ENCODE results near the gene TLR9.

The TLR9 gene

DNA sequence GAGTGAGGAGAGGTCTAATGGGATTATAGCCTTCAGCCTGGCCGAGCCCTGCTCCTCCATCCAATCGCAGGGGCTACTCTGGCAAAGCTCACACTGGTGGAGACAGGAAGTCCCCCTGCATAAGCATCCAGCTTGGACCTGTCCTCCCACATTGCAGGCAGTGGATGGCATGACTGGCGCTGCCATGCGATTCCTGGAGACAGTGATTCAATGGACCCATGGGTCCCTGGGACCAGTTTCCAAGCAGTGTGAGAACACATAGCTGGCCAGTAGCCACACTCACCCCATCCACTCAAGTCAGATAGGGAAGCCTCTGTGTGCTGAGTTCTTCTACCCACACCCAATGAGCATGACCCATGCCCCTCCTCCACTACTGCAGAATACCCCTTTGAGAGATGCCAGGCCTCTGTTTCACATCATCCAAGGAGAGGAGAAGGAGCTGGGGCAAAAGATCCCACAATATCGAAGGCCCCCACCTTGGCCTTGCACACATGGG is 53.1 kb downstream of the TLR9 start:
- DNase-seq (ENCODE audit: low read depth), result no peak

DNA sequence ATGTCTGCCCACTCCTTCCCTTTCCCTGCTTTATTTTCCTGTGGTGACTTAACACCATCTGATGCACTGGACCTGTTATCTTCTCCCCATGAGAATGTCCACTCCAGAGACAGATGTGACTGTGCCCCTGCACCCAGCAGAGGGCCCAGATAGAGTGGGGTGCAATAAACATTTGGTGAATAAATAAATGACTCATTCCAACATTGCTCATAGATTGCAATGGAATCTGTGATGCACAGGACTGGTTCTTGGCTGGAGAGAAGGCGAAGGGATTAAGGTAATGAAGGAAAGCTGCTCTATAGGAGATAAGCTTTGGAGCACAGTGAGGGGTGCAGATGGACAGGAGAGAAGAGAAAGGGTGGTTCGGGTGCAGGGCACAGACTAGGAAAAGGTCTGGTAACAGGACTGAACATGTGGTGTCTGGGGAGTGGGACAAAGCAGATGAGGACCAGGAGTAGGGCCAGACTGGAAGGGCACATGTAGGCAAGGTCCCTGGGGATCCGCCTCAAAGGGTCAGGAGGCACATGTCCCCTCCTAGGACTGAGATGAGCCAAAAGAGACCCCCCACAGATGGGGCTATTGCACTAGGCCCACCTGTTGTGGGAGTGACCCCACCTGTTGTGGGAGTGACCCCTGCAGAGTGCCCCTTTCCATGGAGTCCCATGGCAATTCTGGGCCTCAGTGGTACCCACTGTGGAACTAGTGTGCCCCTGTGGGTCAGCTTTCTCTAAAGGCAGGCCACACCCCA is 53.8 kb downstream of the TLR9 start:
- no peak for DNase-seq (ENCODE audit: low read depth)

Measured in T follicular helper cell (primary cell).